GM12873 (cell line): ENCODE data around the gene KSR2.

Source experiments
- TF ChIP-seq, protein P1 (sequence below): IDR thresholded peaks from 2 replicates; pipeline ENCODE4 v1.5.1; 2012; ENCODE audit warnings: low read depth, mild to moderate bottlenecking, moderate library complexity, low read length, control low read depth; ENCODE audit not compliant: insufficient read depth; ENCODE audit errors: missing control alignments

The KSR2 gene

DNA sequence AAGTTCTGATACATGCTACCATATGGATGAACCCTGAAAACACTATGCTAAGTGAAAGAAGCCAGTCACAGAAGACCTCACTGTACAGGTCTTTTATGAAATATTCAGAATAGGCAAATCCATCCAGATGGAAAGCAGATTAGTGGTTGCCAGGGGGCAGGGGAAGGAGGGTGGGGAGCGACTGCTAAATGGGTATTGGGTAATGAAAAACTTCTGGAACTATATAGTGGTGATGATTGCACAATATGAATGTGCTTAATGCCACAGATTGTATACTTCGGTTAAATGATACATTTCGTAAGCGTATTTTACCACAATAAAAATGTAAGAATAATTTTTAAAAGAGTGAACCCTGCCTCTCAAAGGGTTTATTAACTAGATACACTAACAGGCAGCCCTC, 11.8 kb upstream of the KSR2 start:
- TF ChIP-seq, protein P1, sequence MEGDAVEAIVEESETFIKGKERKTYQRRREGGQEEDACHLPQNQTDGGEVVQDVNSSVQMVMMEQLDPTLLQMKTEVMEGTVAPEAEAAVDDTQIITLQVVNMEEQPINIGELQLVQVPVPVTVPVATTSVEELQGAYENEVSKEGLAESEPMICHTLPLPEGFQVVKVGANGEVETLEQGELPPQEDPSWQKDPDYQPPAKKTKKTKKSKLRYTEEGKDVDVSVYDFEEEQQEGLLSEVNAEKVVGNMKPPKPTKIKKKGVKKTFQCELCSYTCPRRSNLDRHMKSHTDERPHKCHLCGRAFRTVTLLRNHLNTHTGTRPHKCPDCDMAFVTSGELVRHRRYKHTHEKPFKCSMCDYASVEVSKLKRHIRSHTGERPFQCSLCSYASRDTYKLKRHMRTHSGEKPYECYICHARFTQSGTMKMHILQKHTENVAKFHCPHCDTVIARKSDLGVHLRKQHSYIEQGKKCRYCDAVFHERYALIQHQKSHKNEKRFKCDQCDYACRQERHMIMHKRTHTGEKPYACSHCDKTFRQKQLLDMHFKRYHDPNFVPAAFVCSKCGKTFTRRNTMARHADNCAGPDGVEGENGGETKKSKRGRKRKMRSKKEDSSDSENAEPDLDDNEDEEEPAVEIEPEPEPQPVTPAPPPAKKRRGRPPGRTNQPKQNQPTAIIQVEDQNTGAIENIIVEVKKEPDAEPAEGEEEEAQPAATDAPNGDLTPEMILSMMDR, result no peak

DNA sequence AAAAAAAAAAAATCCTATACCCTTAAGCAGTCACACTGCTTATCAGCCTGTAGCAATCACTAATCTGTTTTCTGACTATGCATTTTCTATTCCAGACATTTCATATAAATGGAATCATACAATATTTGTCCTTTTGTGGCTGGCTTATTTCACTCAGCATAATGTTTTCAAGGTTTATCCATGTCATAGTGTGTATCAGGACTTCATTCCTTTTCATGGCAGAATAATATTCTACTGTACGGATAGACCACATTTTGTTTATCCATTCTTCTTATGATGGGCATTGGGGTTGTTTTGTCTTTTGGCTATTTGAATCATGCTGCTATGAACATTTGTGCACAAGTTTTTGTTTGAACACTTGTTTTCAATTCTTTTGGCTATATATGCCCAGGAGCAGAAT, 8.6 kb upstream of the KSR2 start:
- TF ChIP-seq, protein P1, result no peak

DNA sequence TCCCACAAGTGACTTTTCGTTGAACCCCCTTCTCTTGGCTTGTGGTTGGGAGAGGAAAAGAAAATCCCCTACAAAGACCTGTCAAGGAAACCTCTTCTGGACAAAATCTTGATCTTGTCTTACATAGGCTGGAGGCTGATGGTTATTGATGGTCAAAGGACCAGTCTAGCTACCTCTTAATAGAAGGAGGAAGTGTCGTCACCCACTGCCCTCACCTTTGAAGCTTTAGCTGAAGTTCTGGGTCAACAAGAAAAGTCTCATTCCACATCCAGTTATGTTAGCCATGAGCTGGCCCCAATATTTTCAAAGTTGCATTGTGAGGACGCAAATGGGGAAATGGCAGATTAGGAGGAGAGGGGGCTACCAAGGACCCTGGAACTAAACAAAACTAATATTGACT, 6.2 kb upstream of the KSR2 start:
- TF ChIP-seq, protein P1, result no peak

DNA sequence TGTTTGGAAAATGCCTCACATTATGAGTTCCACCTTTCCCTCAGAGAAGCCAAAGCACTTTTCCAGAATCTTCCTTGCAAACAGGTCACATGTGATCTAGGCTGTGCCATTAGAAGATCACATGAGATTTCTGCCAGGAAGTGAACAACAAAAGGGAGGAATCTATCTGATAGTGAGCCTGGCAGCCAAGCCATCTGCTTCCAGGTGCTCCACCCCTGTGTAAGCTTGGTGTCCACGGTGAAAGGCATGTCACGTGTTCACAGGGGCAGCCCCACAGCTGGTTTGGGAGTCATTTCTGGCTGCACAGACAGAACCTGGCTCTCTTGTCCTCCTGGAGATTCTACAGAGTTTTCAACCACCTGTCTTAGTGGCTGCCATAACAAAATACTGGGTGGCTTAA, 3.5 kb upstream of the KSR2 start:
- TF ChIP-seq, protein P1, result no peak

DNA sequence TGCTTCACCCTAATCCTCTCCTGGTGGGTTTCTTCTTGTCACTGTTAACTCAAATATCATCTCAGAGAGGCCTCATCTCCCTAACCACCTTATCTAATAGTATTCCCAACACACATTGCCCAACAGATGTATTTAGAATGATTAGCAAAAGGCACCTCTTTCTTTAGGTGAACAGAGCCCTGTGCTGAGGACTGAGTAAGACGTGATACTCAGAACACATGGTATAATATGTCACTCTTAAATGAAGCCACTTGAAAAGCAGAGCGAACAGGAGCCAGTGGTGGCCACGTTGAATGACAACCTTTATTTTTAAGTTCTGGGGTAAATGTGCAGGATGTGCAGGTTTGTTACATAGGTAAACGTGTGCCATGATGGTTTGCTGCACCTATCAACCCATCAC, 1.5 kb upstream of the KSR2 start:
- TF ChIP-seq, protein P1, result no peak

DNA sequence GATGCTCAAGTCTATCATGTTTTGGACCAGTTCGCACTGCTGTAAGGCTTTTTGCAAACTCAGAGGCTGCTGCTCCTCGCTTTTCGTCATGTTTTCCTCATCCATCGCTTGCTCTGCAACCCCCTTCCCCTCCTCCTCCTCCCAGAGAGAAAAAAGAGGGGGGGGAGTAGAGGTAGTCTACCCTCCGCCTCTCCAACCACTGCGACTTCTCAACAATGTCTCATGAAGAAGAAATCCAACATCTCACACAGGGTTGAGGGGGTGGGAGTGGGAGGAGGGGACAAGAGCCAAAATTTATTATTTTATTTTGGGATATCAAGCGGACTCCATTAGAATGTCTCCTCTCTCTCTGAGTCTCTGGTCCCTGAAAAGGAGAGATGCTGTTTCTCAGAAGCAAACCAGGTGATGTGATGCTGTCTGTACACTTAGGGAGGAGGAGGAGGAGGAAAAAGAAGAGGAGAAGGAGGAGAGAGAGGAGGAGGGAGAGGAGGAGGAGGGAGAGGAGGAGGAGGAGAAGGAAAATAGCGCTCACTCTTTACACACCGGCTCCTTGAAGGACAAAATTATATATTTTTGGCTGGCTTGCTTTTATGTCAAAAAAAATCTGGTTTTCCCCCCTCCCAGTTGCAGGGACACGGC, 520 bp downstream of the KSR2 start:
- TF ChIP-seq, protein P1, result no peak

DNA sequence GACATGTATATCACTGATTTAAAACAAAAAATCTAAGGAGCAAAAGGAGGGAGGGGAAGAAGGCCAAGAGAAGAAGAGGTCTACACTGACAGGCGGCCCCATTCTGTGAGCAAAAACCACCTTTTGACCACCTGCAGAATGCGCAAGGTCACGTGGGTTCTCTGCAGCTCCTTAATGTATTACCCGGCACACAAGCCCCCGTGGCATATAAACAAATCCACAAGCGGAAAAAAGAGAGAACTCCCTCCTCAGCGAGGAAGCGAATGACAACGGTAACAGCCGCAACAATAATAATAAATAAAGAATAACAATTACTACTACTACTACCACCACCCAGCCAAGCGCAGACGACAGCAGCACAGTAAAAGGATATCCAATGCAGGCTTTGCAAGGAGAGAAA, 1.3 kb downstream of the KSR2 start:
- TF ChIP-seq, protein P1, result no peak
